Measurements from ENCODE around the gene GUCY1A1. TPM values are rescaled to one million over a fixed set of nuclear protein-coding genes. Genes with fewer than 3 reads are reported as not detected.

Gene GUCY1A1
- total RNA-seq, 1 donor: 0.09 TPM

GRCh38 chr4:155741546-155741945, 74.9 kb downstream of the GUCY1A1 start:
- no peak for DNase-seq (ENCODE audit: low read depth)
- no peak for TF ChIP-seq CTCF (IDR thresholded peaks at IDR 0.05; ENCODE audit: insufficient read depth, low read length)
- H3K4me3 ChIP-seq (ENCODE audit: low read depth, low read length): no peak overlapping the region

GRCh38 chr4:155742310-155743015, 75.8 kb downstream of the GUCY1A1 start:
- no peak for DNase-seq (ENCODE audit: low read depth)
- H3K4me3 ChIP-seq (ENCODE audit: low read depth, low read length): no peak overlapping the region
- TF ChIP-seq CTCF (IDR thresholded peaks at IDR 0.05; ENCODE audit: insufficient read depth, low read length): no peak

DNA sequence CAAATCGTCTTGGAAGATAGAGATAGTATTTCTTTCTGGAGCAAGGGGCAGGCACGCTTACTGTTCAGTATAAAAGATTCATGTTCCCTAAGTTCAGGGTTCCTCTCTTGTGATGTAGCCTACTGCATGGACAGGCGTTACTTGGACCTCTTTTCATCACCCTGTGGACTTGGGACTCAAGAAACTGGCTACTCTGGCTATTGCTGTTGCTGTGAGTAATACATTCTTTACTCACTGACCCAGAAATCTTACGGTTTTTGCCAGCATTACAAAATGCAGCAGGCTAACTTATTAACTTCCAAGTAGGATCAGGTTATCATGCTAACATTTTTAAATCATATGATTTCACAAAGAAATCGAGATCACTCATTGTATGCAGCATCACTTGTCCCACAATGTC, 79.3 kb downstream of the GUCY1A1 start:
- DNase-seq (ENCODE audit: low read depth): peak; percentile 44
- no peak overlapping the region for H3K4me3 ChIP-seq (ENCODE audit: low read depth, low read length)
- no peak for TF ChIP-seq CTCF (IDR thresholded peaks at IDR 0.05; ENCODE audit: insufficient read depth, low read length)

DNA sequence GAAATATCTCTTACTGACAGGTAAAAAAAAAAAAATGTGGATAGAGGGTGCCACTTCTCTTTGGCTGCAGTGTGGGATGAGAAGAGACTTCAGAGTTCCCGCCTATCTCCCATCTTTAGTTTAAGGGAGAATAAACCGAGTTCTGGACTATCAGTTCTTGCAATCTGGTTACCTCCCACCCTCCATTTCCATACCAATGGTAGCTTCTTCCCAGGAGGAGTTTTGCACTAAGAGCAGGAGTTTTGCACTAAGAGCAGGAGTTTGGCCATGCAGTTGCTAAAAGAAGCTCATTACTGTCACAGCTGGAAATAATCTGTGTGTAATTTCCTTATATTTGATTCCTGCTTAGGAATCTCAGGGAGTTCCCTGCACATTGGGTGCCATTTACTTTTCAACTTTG, 81.4 kb downstream of the GUCY1A1 start:
- no peak for DNase-seq (ENCODE audit: low read depth)
- no peak for TF ChIP-seq CTCF (IDR thresholded peaks at IDR 0.05; ENCODE audit: insufficient read depth, low read length)
- no peak overlapping the region for H3K4me3 ChIP-seq (ENCODE audit: low read depth, low read length)

- TF ChIP-seq CTCF (IDR thresholded peaks at IDR 0.05; ENCODE audit: insufficient read depth, low read length): no peak
- no peak overlapping the region for H3K4me3 ChIP-seq (ENCODE audit: low read depth, low read length)
- no peak for DNase-seq (ENCODE audit: low read depth)
These were observed 82.4 kb downstream of the GUCY1A1 start for GRCh38 chr4:155749041-155749440.

DNA sequence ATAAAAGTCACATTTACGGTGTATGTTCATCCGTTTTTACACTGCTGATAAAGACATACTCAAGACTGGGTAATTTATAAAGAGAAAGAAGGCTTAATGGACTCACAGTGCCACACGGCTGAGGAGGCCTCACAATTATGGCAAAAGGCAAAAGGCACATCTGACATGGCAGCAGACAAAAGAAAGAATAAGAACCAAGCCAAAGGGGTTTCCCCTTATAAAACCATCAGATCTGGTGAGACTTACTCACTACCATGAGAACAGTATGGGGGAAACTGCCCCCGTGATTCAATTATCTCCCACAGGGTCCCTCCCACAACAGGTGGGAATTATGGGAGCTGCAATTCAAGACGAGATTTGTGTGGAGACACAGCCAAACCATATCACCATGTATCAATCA, 84.9 kb downstream of the GUCY1A1 start:
- no peak for TF ChIP-seq CTCF (IDR thresholded peaks at IDR 0.05; ENCODE audit: insufficient read depth, low read length)
- H3K4me3 ChIP-seq (ENCODE audit: low read depth, low read length): no peak overlapping the region
- no peak for DNase-seq (ENCODE audit: low read depth)

DNA sequence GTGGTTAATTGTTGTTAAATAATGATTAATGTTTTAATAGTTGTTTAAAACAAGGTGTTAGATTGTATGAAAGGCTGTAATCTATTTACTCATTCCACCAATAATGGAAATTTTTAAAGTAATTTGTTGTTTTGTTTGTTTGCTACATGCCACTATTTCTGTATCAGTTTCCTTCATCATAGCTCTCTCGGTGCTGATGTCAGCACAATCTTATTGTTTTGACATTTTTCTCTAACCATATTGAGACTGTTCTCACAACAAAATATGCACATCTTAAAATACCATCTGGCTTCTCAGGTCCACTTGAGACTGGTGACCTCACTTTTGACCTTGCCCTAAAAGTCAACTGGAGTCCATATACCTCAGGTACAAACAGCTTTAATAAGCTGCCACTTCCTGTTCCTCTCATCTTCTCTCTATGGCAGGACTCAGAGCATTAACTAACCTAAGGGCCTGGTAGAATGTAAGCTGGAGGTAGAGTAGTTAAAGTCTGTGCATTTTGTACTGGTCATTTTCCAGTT, 91.2 kb downstream of the GUCY1A1 start:
- no peak for DNase-seq (ENCODE audit: low read depth)
- no peak for TF ChIP-seq CTCF (IDR thresholded peaks at IDR 0.05; ENCODE audit: insufficient read depth, low read length)
- H3K4me3 ChIP-seq (ENCODE audit: low read depth, low read length): no peak overlapping the region
